T-cell (primary cell): Measurements from ENCODE around the gene NR1H4. TPM values are rescaled to one million over a fixed set of nuclear protein-coding genes. Genes with fewer than 3 reads are reported as not detected.

Source experiments
- ATAC-seq, 4 experiments: fragments of 200-7000 bp in 3 of 4; fragments of 150-1000 bp in 1 of 4; cut with Tn5 transposase; replicated peaks in 1 of 4; 1 replicate in 3 of 4; 2 replicates in 1 of 4; pipeline ENCODE4 v1.10.0; 2021; ENCODE audit warnings: moderate library complexity in 3 of 4, mild to moderate bottlenecking in 2 of 4, moderate number of reproducible peaks in 1 of 4
- CTCF ChIA-PET, 2 donors: fragments of 300-600 bp; sonication (Branson Sonifier 250); formaldehyde crosslinking; loops; one replicate each; lab custom pipeline; 2022; ENCODE audit warnings: antibody characterized with exemption in 2 of 2; lab: Charles Lee
- POLR2A ChIA-PET, 2 donors: fragments of 300-600 bp; sonication (Branson Sonifier 250); formaldehyde crosslinking; loops; one replicate each; lab custom pipeline; 2022; ENCODE audit warnings: antibody characterized with exemption in 2 of 2; lab: Charles Lee
- DNase-seq, 35 experiments: peaks; one replicate each; pipeline versions ENCODE4 v3.0.0 to v3.0.0-alpha.2; 2013 to 2023
- H3K27ac ChIP-seq: one replicate; pipeline ENCODE4 v1.5.1; 2013; ENCODE audit warnings: low read length
- H3K27me3 ChIP-seq, 2 experiments: replicated peaks in 1 of 2; 1 replicate in 1 of 2; 2 replicates in 1 of 2; pipeline versions ENCODE4 v1.6.1 to v1.7.0; 2013; ENCODE audit warnings: low read length in 1 of 2, mixed read lengths in 1 of 2; ENCODE audit not compliant: control insufficient read depth in 2 of 2, insufficient read depth in 2 of 2; ENCODE audit errors: extremely low read depth in 1 of 2
- H3K36me3 ChIP-seq, 2 donors: 1 replicate in 1 of 2; 2 replicates in 1 of 2; pipeline versions ENCODE4 v1.6.1 to v1.7.0; 2013; ENCODE audit warnings: low read length in 1 of 2; ENCODE audit not compliant: control insufficient read depth in 2 of 2, insufficient read depth in 1 of 2; ENCODE audit errors: extremely low read depth in 1 of 2
- H3K4me1 ChIP-seq, 2 experiments: 1 replicate in 1 of 2; 2 replicates in 1 of 2; pipeline versions ENCODE4 v1.6.1 to v1.7.0; 2013; ENCODE audit warnings: low read length in 2 of 2, mixed read lengths in 1 of 2; ENCODE audit not compliant: insufficient read depth in 2 of 2, control insufficient read depth in 1 of 2; ENCODE audit errors: extremely low read depth in 1 of 2
- H3K4me3 ChIP-seq, 2 donors: 1 replicate in 1 of 2; 2 replicates in 1 of 2; pipeline versions ENCODE4 v1.5.1 to v1.7.0; 2013; ENCODE audit warnings: mild to moderate bottlenecking in 2 of 2, low read length in 1 of 2, moderate library complexity in 1 of 2; ENCODE audit not compliant: control insufficient read depth in 1 of 2; ENCODE audit errors: extremely low read depth in 1 of 2
- H3K9me3 ChIP-seq: 2 replicates; pipeline ENCODE4 v1.7.0; 2013
- H3K27ac Mint-ChIP-seq, 2 donors: one replicate each; pipeline ENCODE4 v1.8.0; 2020 to 2021; ENCODE audit warnings: mild to moderate bottlenecking in 2 of 2, mixed read lengths in 2 of 2
- H3K27me3 Mint-ChIP-seq, 2 donors: one replicate each; pipeline ENCODE4 v1.8.0; 2021 to 2022; ENCODE audit warnings: mixed read lengths in 2 of 2
- H3K36me3 Mint-ChIP-seq: one replicate; pipeline ENCODE4 v1.8.0; 2021; ENCODE audit warnings: mixed read lengths
- H3K4me1 Mint-ChIP-seq, 3 donors: one replicate each; pipeline ENCODE4 v1.8.0; 2020 to 2022; ENCODE audit warnings: mixed read lengths in 3 of 3, mild to moderate bottlenecking in 1 of 3
- H3K4me3 Mint-ChIP-seq, 3 donors: one replicate each; pipeline ENCODE4 v1.8.0; 2020 to 2022; ENCODE audit warnings: mild to moderate bottlenecking in 3 of 3, mixed read lengths in 3 of 3, moderate library complexity in 3 of 3
- H3K9me3 Mint-ChIP-seq, 3 donors: one replicate each; pipeline ENCODE4 v1.8.0; 2020 to 2022; ENCODE audit warnings: mixed read lengths in 3 of 3
- WGBS: methylation state at CpG from one replicate; pipeline ENCODE4 v1.1.5; 2013; ENCODE audit warnings: missing lambda C conversion rate; ENCODE audit not compliant: insufficient coverage; 5-methylcytosine and 5-hydroxymethylcytosine counted together
- total RNA-seq, 35 experiments: library from RNA in 6 of 35; stranded (reverse) in 6 of 35; fragments of 120-200 nt in 1 of 35; gene quantifications; one replicate each; pipeline versions ENCODE4 v1.2.1 to v1.2.4 and lab custom pipeline; 2013 to 2026

The NR1H4 gene
- total RNA-seq, 5 donors from 2014 or later (not counting 1 experiment from before 2014, with no cell fraction given), result not detected

GRCh38 chr12:100564905-100565467, 91.3 kb downstream of the NR1H4 start:
- no peaks in the 10 kb centered on the region for H3K4me1 Mint-ChIP-seq
- Histone ChIP-seq H3K27me3 (peaks cover 0 to 2% of the 10 kb centered on the region in 2 experiments), H3K9me3 (no peaks in the 10 kb centered on the region), H3K4me3 (no peak overlapping the region), H3K36me3 (no peaks in the 10 kb centered on the region), H3K27ac (no peak overlapping the region), H3K4me1 (no peaks in the 10 kb centered on the region)
- H3K9me3 Mint-ChIP-seq, result no peaks in the 10 kb centered on the region
- 80% methylated on average over 2 of the region's 6 CpGs for WGBS
- H3K4me3 Mint-ChIP-seq, result no peak overlapping the region
- DNase-seq (no peak), ATAC-seq (no peak)
- H3K27me3 Mint-ChIP-seq, result peaks cover 14 to 34% of the 10 kb centered on the region in 2 donors
- H3K27ac Mint-ChIP-seq, result no peak overlapping the region
- CTCF ChIA-PET, result no interaction called here
- POLR2A ChIA-PET, result no interaction called here
- H3K36me3 Mint-ChIP-seq, result no peaks in the 10 kb centered on the region

GRCh38 chr12:100565987-100566545, 92.4 kb downstream of the NR1H4 start:
- Mint-ChIP-seq H3K27me3 (peaks cover 11 to 32% of the 10 kb centered on the region in 2 donors), H3K4me1 (no peaks in the 10 kb centered on the region), H3K27ac (no peak overlapping the region), H3K9me3 (no peaks in the 10 kb centered on the region), H3K36me3 (no peaks in the 10 kb centered on the region), H3K4me3 (no peak overlapping the region)
- no peaks in the 10 kb centered on the region for H3K9me3 ChIP-seq
- H3K27me3 ChIP-seq, result peaks cover 0 to 2% of the 10 kb centered on the region in 2 experiments
- ATAC-seq (no peak), DNase-seq (no peak)
- POLR2A ChIA-PET, result no interaction called here
- H3K4me1 ChIP-seq, result no peaks in the 10 kb centered on the region
- CTCF ChIA-PET, result no interaction called here
- 79% methylated on average over 2 of the region's 3 CpGs for WGBS
- H3K4me3 ChIP-seq, result no peak overlapping the region
- H3K27ac ChIP-seq, result no peak overlapping the region
- no peaks in the 10 kb centered on the region for H3K36me3 ChIP-seq

GRCh38 chr12:100566887-100567637, 93.4 kb downstream of the NR1H4 start:
- WGBS, result no CpG with 5 or more reads among the region's 3 CpGs
- POLR2A ChIA-PET, result no interaction called here

GRCh38 chr12:100567945-100568344, 94.3 kb downstream of the NR1H4 start:
- H3K4me3 Mint-ChIP-seq, result no peak overlapping the region
- H3K27ac Mint-ChIP-seq, result no peak overlapping the region
- ATAC-seq (no peak), DNase-seq (no peak)
- Histone ChIP-seq H3K27me3 (peaks cover 2 to 6% of the 10 kb centered on the region in 2 experiments), H3K4me1 (peaks cover 0 to 1% of the 10 kb centered on the region in 2 experiments), H3K36me3 (no peaks in the 10 kb centered on the region), H3K9me3 (no peaks in the 10 kb centered on the region), H3K4me3 (no peak overlapping the region), H3K27ac (no peak overlapping the region)
- H3K9me3 Mint-ChIP-seq, result no peaks in the 10 kb centered on the region
- POLR2A ChIA-PET, result no interaction called here
- CTCF ChIA-PET, result no interaction called here
- H3K27me3 Mint-ChIP-seq, result peaks cover 11 to 34% of the 10 kb centered on the region in 2 donors
- peaks cover 0 to 4% (median 3%) of the 10 kb centered on the region in 3 donors for H3K4me1 Mint-ChIP-seq
- H3K36me3 Mint-ChIP-seq, result no peaks in the 10 kb centered on the region

More at GRCh38 chr12:100566887-100567637, 93.4 kb downstream of the NR1H4 start:
- H3K27me3 ChIP-seq, result peaks cover 0 to 2% of the 10 kb centered on the region in 2 experiments
- Mint-ChIP-seq H3K36me3 (no peaks in the 10 kb centered on the region), H3K4me1 (no peaks in the 10 kb centered on the region), H3K27me3 (peaks cover 11 to 35% of the 10 kb centered on the region in 2 donors), H3K9me3 (no peaks in the 10 kb centered on the region), H3K4me3 (no peak overlapping the region), H3K27ac (no peak overlapping the region)
- CTCF ChIA-PET, result no interaction called here
- H3K4me3 ChIP-seq, result no peak overlapping the region
- H3K4me1 ChIP-seq, result no peaks in the 10 kb centered on the region
- no peak for DNase-seq
- ATAC-seq, result no peak
- no peak overlapping the region for H3K27ac ChIP-seq
- no peaks in the 10 kb centered on the region for H3K36me3 ChIP-seq
- no peaks in the 10 kb centered on the region for H3K9me3 ChIP-seq

GRCh38 chr12:100572184-100572583, 98.5 kb downstream of the NR1H4 start:
- H3K4me1 Mint-ChIP-seq, result peaks cover 10 to 18% (median 17%) of the 10 kb centered on the region in 3 donors
- H3K9me3 Mint-ChIP-seq, result no peaks in the 10 kb centered on the region
- no peak for ATAC-seq
- no CpG with 5 or more reads among the region's 3 CpGs for WGBS
- no peak for DNase-seq
- Histone ChIP-seq H3K4me3 (no peak overlapping the region), H3K9me3 (no peaks in the 10 kb centered on the region), H3K27me3 (peaks cover under 1 to 20% of the 10 kb centered on the region in 2 experiments), H3K27ac (no peak overlapping the region), H3K36me3 (no peaks in the 10 kb centered on the region), H3K4me1 (peaks cover 2 to 16% of the 10 kb centered on the region in 2 experiments)
- peak overlapping the region; percentile 37 to 57 (median 45) for H3K4me3 Mint-ChIP-seq
- H3K36me3 Mint-ChIP-seq, result no peaks in the 10 kb centered on the region
- H3K27me3 Mint-ChIP-seq, result peaks cover 14 to 29% of the 10 kb centered on the region in 2 donors
- ChIA-PET CTCF (no interaction called here), POLR2A (no interaction called here)
- no peak overlapping the region for H3K27ac Mint-ChIP-seq

GRCh38 chr12:100573292-100574186, 99.9 kb downstream of the NR1H4 start, which contains the start of gene GAS2L3:
Gene GAS2L3 (plus strand): TSS chr12:100573684. CDS start chr12:100594905, 21,221 bp downstream.
- no peaks in the 10 kb centered on the region for H3K9me3 ChIP-seq
- Mint-ChIP-seq H3K27me3 (peaks cover 14 to 24% of the 10 kb centered on the region in 2 donors), H3K4me3 (peak within 1 kb of the TSS; percentile 86 to 91 (median 87)), H3K36me3 (no peaks in the 10 kb centered on the region), H3K27ac (no peak within 1 kb of the TSS), H3K9me3 (no peaks in the 10 kb centered on the region), H3K4me1 (peaks cover 10 to 18% (median 17%) of the 10 kb centered on the region in 3 donors)
- DNase-seq (peak in 29 of 35 experiments; percentile 1 to 52 (median 17)), ATAC-seq (peak; percentile 81 to 91 (median 85))
- ChIA-PET CTCF (interaction anchor here in 1 of 2 donors (0.5 kb wide), 1 partner anchor 1922 kb away, joined by 3 read pairs; no protein-coding TSS in a partner anchor), POLR2A (no interaction called here)
- no peak within 1 kb of the TSS for H3K27ac ChIP-seq
- H3K27me3 ChIP-seq, result peaks cover 0 to 20% of the 10 kb centered on the region in 2 experiments
- H3K36me3 ChIP-seq, result no peaks in the 10 kb centered on the region
- peak within 1 kb of the TSS; percentile 63 to 81 for H3K4me3 ChIP-seq
- peaks cover 2 to 16% of the 10 kb centered on the region in 2 experiments for H3K4me1 ChIP-seq
- 4% methylated on average over 64 of the region's 70 CpGs for WGBS
